Ascending aorta (tissue), 2 donors: ENCODE results near the gene NABP2. TPM values are rescaled to one million over a fixed set of nuclear protein-coding genes. Genes with fewer than 3 reads are reported as not detected.

Source experiments
- DNase-seq, 2 donors: peaks; one replicate each; pipeline ENCODE4 v3.0.0-alpha.2; 2019; ENCODE audit warnings: low spot score in 2 of 2
- H3K27ac ChIP-seq, 2 donors: fragments of 200-600 bp; sonication (generic); one replicate each; pipeline ENCODE4 v1.5.1; 2016 to 2017; ENCODE audit warnings: mild to moderate bottlenecking in 1 of 2
- H3K27me3 ChIP-seq: fragments of 200-600 bp; sonication (generic); one replicate; pipeline ENCODE4 v1.5.1; 2017
- H3K36me3 ChIP-seq, 2 donors: fragments of 200-600 bp; sonication (generic); one replicate each; pipeline ENCODE4 v1.5.1; 2016
- H3K4me1 ChIP-seq, 2 donors: fragments of 200-600 bp; sonication (generic); one replicate each; pipeline ENCODE4 v1.5.1; 2016 to 2017; ENCODE audit warnings: mild to moderate bottlenecking in 1 of 2
- H3K4me3 ChIP-seq, 2 donors: fragments of 200-600 bp; sonication (generic); one replicate each; pipeline ENCODE4 v1.5.1; 2016 to 2017; ENCODE audit warnings: mild to moderate bottlenecking in 1 of 2
- H3K9me3 ChIP-seq, 2 donors: fragments of 200-600 bp; sonication (generic); one replicate each; pipeline ENCODE4 v1.5.1; 2016
- CTCF ChIP-seq, 3 experiments: fragments of 200-600 bp in 2 of 3; fragments of 450-650 bp in 1 of 3; sonication (generic) in 2 of 3; IDR thresholded peaks; one replicate each; pipeline ENCODE4 v1.5.1; 2016 to 2019; ENCODE audit warnings: antibody characterized with exemption in 3 of 3, mild to moderate bottlenecking in 1 of 3, moderate library complexity in 1 of 3
- intact Hi-C: fragments of 100-400 bp; cut with DNase I; formaldehyde crosslinking; loops from one replicate; pipeline ENCODE4 v1.15.1; 2023
- total RNA-seq: library from RNA; depleted of rRNA; stranded (reverse); fragments of >200 nt; gene quantifications from one replicate; pipeline ENCODE4 v1.1.0, GENCODE V29; 2016

Gene NABP2
- total RNA-seq, 1 donor from 2014 or later = 2.8 TPM

GRCh38 chr12:56237552-56237951 lies 13.4 kb downstream of the NABP2 start:
- Histone ChIP-seq H3K9me3 (no peaks in the 10 kb centered on the region), H3K4me1 (no peaks in the 10 kb centered on the region), H3K36me3 (peaks cover 29 to 43% of the 10 kb centered on the region in 2 donors), H3K4me3 (no peak overlapping the region), H3K27me3 (no peaks in the 10 kb centered on the region), H3K27ac (no peak overlapping the region)
- TF ChIP-seq CTCF (IDR thresholded peaks at IDR 0.05) = no peak
- DNase-seq = no peak
- intact Hi-C loops = no loop called here

- intact Hi-C loops = no loop called here
- Histone ChIP-seq H3K4me1 (no peaks in the 10 kb centered on the region), H3K27ac (no peak overlapping the region), H3K4me3 (no peak overlapping the region), H3K36me3 (peaks cover 68 to 84% of the 10 kb centered on the region in 2 donors), H3K27me3 (no peaks in the 10 kb centered on the region), H3K9me3 (no peaks in the 10 kb centered on the region)
- DNase-seq = no peak
- TF ChIP-seq CTCF (IDR thresholded peaks at IDR 0.05) = no peak
Observed at GRCh38 chr12:56241424-56242303, 17.5 kb downstream of the NABP2 start.

- Histone ChIP-seq H3K4me3 (no peak overlapping the region), H3K9me3 (no peaks in the 10 kb centered on the region), H3K27me3 (no peaks in the 10 kb centered on the region), H3K4me1 (no peaks in the 10 kb centered on the region), H3K36me3 (peaks cover 81 to 97% of the 10 kb centered on the region in 2 donors), H3K27ac (no peak overlapping the region)
- intact Hi-C loops = no loop called here
- no peak for TF ChIP-seq CTCF (IDR thresholded peaks at IDR 0.05)
- DNase-seq = no peak
Observed at GRCh38 chr12:56242986-56243385, 18.8 kb downstream of the NABP2 start.

GRCh38 chr12:56243731-56244181 lies 19.6 kb downstream of the NABP2 start:
- no peaks in the 10 kb centered on the region for H3K9me3 ChIP-seq
- no peak for TF ChIP-seq CTCF (IDR thresholded peaks at IDR 0.05)
- H3K27me3 ChIP-seq = no peaks in the 10 kb centered on the region
- intact Hi-C loops = no loop called here
- no peak for DNase-seq
- peaks cover 85 to 99% of the 10 kb centered on the region in 2 donors for H3K36me3 ChIP-seq
- no peaks in the 10 kb centered on the region for H3K4me1 ChIP-seq
- no peak overlapping the region for H3K4me3 ChIP-seq
- H3K27ac ChIP-seq = no peak overlapping the region

- Histone ChIP-seq H3K27ac (no peak overlapping the region), H3K4me3 (no peak overlapping the region), H3K9me3 (no peaks in the 10 kb centered on the region), H3K27me3 (no peaks in the 10 kb centered on the region), H3K4me1 (no peaks in the 10 kb centered on the region), H3K36me3 (peaks cover 90 to 99% of the 10 kb centered on the region in 2 donors)
- no peak for TF ChIP-seq CTCF (IDR thresholded peaks at IDR 0.05)
- intact Hi-C loops = no loop called here
- DNase-seq = no peak
Observed at GRCh38 chr12:56244494-56244893, 20.4 kb downstream of the NABP2 start.
